ENCODE data around the gene UNC5B.
A peak's percentile ranks its signal among the peaks of the same experiment; 100 is the strongest.

The UNC5B gene

DNA sequence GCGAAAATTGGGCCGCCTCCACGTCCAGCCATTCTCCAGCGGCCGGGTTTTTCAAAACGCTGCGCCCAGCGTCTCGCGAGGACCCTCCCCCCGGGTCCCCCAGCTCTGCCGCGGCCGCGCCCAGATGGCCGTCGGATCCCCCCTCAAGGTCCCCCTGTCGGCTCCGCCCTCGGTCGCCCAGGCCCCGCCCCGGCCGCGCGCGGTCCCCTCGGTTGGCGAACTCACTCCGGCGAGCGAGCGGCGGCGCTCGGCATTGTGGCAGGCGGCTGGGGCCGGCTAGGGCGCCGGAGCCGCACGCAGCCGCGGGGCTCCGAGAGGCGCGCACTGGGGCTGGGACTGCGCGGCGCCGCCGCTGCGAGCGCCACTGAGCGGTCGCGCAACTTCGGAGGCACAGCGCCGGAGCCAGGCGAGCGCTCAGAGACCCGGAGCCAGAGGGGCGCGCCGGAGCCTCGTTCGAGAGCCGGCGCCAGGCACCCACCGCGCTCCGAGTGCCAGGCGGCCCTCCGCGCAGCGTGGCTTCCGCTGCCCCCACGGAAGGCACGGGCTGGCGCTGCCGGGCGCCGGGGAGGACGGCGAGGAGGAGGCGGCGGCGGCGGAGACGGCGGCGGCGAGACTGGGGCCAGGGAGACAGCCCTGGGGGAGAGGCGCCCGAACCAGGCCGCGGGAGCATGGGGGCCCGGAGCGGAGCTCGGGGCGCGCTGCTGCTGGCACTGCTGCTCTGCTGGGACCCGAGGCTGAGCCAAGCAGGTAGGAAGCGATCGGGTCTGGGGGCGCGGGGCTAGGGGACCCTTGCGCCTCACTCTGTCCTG is at the start of gene UNC5B:
Gene UNC5B, plus strand, starts transcription at position 253 of the 809 bp plus-strand sequence. Its CDS starts 416 bp downstream, at position 669.
- peak in 1 of 2 donors; percentile 38 for DNase-seq (ENCODE audit: low read depth in 2 of 2)

- no peak for DNase-seq (ENCODE audit: low read depth in 2 of 2)
Observed at GRCh38 chr10:71173466-71173865, 38.9 kb upstream of the UNC5B start.

GRCh38 chr10:71176661-71177060 is 35.7 kb upstream of the UNC5B start:
- no peak for DNase-seq (ENCODE audit: low read depth in 2 of 2)

- DNase-seq (ENCODE audit: low read depth in 2 of 2), result no peak
Observed at GRCh38 chr10:71177651-71178199, 34.6 kb upstream of the UNC5B start.

GRCh38 chr10:71178880-71179279 is 33.5 kb upstream of the UNC5B start:
- DNase-seq (ENCODE audit: low read depth in 2 of 2), result no peak

DNA sequence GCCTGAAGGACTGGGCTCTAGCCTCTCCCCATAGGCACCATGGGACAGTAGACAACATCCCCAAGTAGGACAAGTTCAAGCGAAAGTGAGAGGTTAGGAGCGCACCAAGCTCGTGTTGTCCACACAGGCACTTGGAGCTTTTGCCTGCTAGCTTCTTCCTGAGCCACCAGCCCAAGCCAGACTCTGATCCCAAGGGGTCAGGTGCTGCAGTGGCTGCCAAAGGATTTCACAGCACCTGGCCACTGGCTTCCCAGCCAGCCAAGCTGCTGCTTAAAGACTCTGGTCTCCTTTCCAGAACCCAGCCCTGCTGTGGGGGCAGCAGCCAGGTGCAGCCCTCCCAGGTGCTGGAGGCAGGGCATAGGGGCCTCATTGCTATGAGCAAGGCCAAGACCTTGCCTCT is 33.0 kb upstream of the UNC5B start:
- no peak for DNase-seq (ENCODE audit: low read depth in 2 of 2)

GRCh38 chr10:71184421-71184820 is 27.9 kb upstream of the UNC5B start:
- no peak for DNase-seq (ENCODE audit: low read depth in 2 of 2)

- DNase-seq (ENCODE audit: low read depth in 2 of 2), result no peak
Observed at GRCh38 chr10:71185209-71185608, 27.2 kb upstream of the UNC5B start.

- no peak for DNase-seq (ENCODE audit: low read depth in 2 of 2)
Observed at GRCh38 chr10:71187197-71187596, 25.2 kb upstream of the UNC5B start.

GRCh38 chr10:71187600-71187999 is 24.8 kb upstream of the UNC5B start:
- DNase-seq (ENCODE audit: low read depth in 2 of 2), result no peak

GRCh38 chr10:71188201-71188600 is 24.2 kb upstream of the UNC5B start:
- DNase-seq (ENCODE audit: low read depth in 2 of 2), result no peak

DNA sequence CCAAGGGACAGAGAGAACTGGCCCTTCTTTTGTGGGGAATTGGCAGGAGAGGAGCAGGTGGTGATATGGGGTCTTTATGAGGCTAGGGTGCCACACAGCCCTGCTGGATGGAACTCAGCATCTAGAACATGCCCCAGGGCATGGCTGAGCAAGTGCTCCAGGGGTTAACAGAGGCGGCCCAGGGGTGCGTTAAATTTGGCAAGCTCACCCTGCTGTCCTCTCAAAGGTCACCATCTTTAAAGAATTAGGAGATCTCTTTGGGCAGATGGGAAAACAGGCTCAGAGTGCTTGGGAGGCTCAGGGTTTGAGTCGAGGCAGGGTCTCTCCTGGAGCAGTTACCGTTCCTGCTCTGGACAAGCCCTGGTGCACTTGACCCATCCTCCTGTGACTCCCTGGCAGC is 21.4 kb upstream of the UNC5B start:
- DNase-seq (ENCODE audit: low read depth in 2 of 2), result no peak

DNA sequence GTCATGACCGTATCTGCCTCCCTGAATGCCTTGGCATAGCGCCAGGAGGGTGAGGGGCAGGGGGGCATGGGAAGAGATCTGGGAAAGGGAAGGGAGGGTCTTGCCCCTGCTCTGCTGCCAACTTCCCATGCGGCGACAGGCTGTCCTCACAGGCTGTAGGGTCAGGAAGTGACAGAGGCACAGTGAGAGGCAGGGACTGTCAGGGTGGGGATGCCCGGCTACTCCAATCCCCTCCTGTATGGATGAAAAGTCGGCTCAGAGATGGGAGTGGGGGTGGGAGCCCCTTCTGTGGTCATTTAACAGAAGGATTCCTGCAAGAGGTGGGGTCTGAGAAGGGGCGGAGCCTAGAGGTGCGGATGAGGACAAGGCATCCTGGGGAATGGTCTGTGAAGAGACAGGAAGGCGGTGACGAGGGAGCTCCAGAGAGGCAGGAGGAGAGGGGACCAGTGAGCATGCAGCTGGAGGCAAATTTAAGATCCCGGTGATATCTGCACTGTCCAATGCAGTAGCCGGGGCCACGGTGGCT is 20.8 kb upstream of the UNC5B start:
- no peak for DNase-seq (ENCODE audit: low read depth in 2 of 2)

DNA sequence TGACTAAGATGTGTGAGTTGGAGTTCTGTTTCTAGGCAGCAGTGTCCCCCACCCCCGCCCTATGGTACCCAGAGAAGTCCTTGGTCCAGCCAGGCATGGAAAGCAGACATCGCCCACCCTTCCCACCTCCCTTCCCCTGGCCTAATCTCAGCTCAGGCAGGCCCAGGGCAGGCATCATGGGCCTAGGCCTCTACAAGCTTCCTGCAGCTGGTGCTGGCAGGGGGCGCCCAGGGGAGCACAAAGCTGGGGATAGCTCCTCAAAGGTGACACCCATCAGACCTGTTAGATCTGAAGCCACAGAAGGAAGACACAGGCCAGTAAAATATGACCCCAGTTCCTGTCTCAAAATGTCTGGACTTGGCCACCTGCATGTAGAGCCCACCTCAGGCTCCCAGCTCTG is 18.9 kb upstream of the UNC5B start:
- no peak for DNase-seq (ENCODE audit: low read depth in 2 of 2)

DNA sequence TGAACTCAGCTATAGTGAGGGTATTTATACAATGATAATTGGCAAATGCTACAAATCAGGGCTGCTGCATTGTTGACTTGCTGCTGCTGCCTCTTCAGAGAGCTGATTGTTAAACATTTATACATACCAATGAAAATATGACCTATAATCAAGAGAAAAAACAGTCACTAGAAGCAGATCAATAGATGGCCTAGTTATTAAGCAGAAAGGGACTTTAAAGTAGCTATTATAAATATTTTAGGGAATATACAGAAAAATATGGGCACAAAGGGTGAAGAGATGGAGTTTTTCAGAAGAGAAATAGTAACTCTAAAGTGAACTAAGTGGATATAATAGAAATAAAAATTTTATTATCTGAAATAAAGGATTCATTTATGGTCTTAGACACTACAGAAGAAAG is 14.4 kb upstream of the UNC5B start:
- no peak for DNase-seq (ENCODE audit: low read depth in 2 of 2)

DNA sequence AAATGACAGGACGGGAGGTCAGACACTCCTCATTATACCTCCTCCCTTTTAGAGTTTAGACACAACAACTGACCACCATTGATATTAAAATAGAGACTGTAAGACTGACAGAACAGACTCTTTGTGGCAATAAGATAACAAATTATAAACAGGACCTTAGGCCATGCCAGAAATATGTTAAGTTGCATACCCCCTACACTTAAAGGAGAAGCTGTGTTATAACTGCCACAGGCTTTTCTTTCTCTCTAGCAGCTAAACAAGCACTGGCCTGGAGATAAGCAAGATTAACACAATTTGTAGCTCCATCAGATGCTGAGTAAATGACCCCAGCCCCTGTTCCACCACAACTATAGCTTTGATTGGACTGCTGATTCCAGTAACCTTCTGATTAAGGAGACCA is 10.5 kb upstream of the UNC5B start:
- no peak for DNase-seq (ENCODE audit: low read depth in 2 of 2)

GRCh38 chr10:71202314-71202713 is 10.1 kb upstream of the UNC5B start:
- DNase-seq (ENCODE audit: low read depth in 2 of 2), result no peak

DNA sequence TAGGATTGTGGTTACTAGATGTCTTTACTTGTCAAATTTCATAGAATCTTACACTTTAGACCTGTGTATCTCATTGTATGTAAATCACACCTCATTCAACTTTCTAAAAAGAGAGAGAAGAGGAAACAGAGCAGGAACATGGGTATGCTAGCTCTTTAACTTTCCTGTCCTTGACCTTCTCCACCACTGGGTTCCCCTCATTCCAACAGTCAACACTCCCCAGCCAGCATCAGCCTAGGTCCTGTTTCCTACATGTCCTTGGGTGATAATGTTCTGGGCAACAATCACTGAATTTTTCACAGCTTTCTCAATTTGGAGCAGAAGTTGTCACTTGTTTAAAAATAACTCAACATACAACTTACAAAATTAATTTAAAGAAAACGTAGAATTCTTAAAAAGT is 9.2 kb upstream of the UNC5B start:
- no peak for DNase-seq (ENCODE audit: low read depth in 2 of 2)

DNA sequence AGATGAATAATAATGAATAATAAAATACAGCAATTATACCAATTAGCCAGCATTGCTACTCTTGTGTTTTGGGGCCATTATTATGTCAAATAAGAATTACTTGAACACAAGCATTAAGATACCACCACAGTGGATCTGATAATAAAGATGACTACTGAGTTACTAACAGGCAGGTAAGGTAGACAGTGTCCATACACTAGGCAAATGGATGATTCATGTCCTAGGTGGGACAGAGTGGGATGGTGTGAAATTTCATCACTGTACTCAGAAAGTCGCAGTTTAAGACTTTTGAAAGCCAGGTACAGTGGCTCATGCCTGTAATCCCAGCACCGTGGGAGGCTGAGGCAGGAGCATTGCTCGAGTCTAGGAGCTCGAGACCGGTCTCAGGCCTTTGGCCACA is 8.7 kb upstream of the UNC5B start:
- no peak for DNase-seq (ENCODE audit: low read depth in 2 of 2)

GRCh38 chr10:71204746-71205145 is 7.6 kb upstream of the UNC5B start:
- no peak for DNase-seq (ENCODE audit: low read depth in 2 of 2)

- no peak for DNase-seq (ENCODE audit: low read depth in 2 of 2)
Observed at GRCh38 chr10:71205468-71205867, 6.9 kb upstream of the UNC5B start.

DNA sequence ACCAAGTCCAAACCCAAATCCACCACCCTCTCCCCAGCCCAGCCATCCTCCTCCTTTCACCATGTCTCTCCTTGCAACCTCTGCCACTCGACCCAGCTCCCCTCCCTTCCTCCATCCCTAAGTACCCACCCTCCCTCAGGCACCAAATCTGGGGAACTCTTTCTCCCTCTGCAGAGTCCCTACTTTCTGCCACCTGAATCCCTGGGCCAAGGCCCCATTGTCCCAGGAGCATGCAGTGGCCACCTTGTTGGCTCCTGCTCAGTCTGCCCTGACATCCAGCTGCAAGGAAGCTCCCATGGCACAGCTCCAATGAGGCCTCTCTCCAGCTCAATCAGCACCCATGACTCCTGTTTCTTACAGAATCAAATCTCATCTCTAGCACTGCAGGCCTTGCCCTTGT is 5.5 kb upstream of the UNC5B start:
- DNase-seq (ENCODE audit: low read depth in 2 of 2), result no peak

- DNase-seq (ENCODE audit: low read depth in 2 of 2), result no peak
Observed at GRCh38 chr10:71207578-71207977, 4.8 kb upstream of the UNC5B start.

GRCh38 chr10:71209352-71209715 is 3.0 kb upstream of the UNC5B start:
- DNase-seq (ENCODE audit: low read depth in 2 of 2), result no peak
